Pericardium fibroblast (primary cell): ENCODE data around the gene COL26A1. TPM values are rescaled to one million over a fixed set of nuclear protein-coding genes. Genes with fewer than 3 reads are reported as not detected.

ENCODE experiments used
- total RNA-seq: library from RNA; depleted of rRNA; stranded (reverse); fragments of >200 nt; gene quantifications from 2 replicates; pipeline ENCODE4 v1.2.3, GENCODE V29; 2015

Gene COL26A1
- total RNA-seq: under 0.01 TPM in 1 of 2 replicates, not detected in the other

GRCh38 chr7:101362334-101363195 is at the start of gene COL26A1:
Gene COL26A1, plus strand, starts transcription at chr7:101362875. Its CDS starts 158 bp downstream, at chr7:101363033.

GRCh38 chr7:101321491-101322401 is 40.9 kb upstream of the COL26A1 start, which contains the start of gene IFT22:
Gene IFT22, minus strand, starts transcription at chr7:101321812. Its CDS starts 103 bp downstream, at chr7:101321709.

Other genes starting within 250 kb of the COL26A1 start
- gene SERPINE1, start 235.8 kb upstream of the COL26A1 start, total RNA-seq: 375 and 1,123 TPM in 2 replicates
- gene AP1S1, start 208.4 kb upstream of the COL26A1 start, total RNA-seq: 88.0 and 89.1 TPM in 2 replicates
- gene VGF, start 197.3 kb upstream of the COL26A1 start, total RNA-seq: 0.51 TPM in 1 of 2 replicates, not detected in the other
- gene NAT16, start 182.6 kb upstream of the COL26A1 start, total RNA-seq: not detected in 2 replicates
- gene MOGAT3, start 161.8 kb upstream of the COL26A1 start, total RNA-seq: not detected in 2 replicates
- gene PLOD3, start 145.3 kb upstream of the COL26A1 start, total RNA-seq: 68.8 and 98.8 TPM in 2 replicates
- 104 and 146 TPM in 2 replicates for gene ZNHIT1, start 144.7 kb upstream of the COL26A1 start, total RNA-seq
- gene CLDN15, start 125.1 kb upstream of the COL26A1 start, total RNA-seq: 4.2 and 5.3 TPM in 2 replicates
- gene FIS1, start 117.8 kb upstream of the COL26A1 start, total RNA-seq: 210 and 232 TPM in 2 replicates
- gene IFT22, start 41.1 kb upstream of the COL26A1 start, total RNA-seq: 20.0 and 39.1 TPM in 2 replicates